ENCODE results near the gene OR4X2. TPM values are rescaled to one million over a fixed set of nuclear protein-coding genes. Genes with fewer than 3 reads are reported as not detected.
A peak's percentile ranks its signal among the peaks of the same experiment; 100 is the strongest.

The OR4X2 gene
- not detected in 2 replicates for total RNA-seq (2021)
- not detected for Bru-seq, nascent RNA
- percentile 21 among the genes with signal in this experiment for BruChase-seq, experiment 1, labeled RNA remaining after a 2-hour chase
- BruChase-seq, experiment 2, labeled RNA remaining after a 6-hour chase = percentile 22 among the genes with signal in this experiment
- long read RNA-seq = 0 reads

GRCh38 chr11:48244804-48245203, at the start of gene OR4X2:
Gene OR4X2, plus strand, starts transcription at chr11:48245104. Its CDS starts 0 bp downstream, at chr11:48245104.
- Histone ChIP-seq H3K36me3 (ENCODE audit: low read depth) (no peaks in the 10 kb centered on the region), H4K20me1 (ENCODE audit: insufficient read depth) (no peaks in the 10 kb centered on the region), H3K9me3 (ENCODE audit: insufficient read depth, low read depth) (no peaks in the 10 kb centered on the region), H3K4me2 (no peak within 1 kb of the TSS), H2AFZ (no peak within 1 kb of the TSS), H3K4me3 (no peak within 1 kb of the TSS), H3K27ac (no peak within 1 kb of the TSS), H3F3A (ENCODE audit: insufficient read depth, low read depth) (no peaks in the 10 kb centered on the region), H3K9me2 (ENCODE audit: insufficient read depth) (no peaks in the 10 kb centered on the region), H3K4me1 (replicated peaks; ENCODE audit: insufficient read depth) (no peaks in the 10 kb centered on the region), H3K27me3 (ENCODE audit: insufficient read depth, low read depth) (peaks cover 9% of the 10 kb centered on the region), H3K79me2 (ENCODE audit: low read depth) (no peaks in the 10 kb centered on the region)
- BruUV-seq (replicated peaks) = no TSS peak
- no peak for TF ChIP-seq CTCF (conservative IDR thresholded peaks at IDR 0.05)
- TF ChIP-seq EZH2 (IDR thresholded peaks at IDR 0.05; ENCODE audit: low read depth) = no peak
- POLR2A ChIA-PET (ENCODE audit: unreplicated experiment) = no interaction called here
- intact Hi-C loops (cut with micrococcal nuclease; ENCODE audit: unreplicated experiment) = no loop called here
- no peak for DNase-seq
- CTCF ChIA-PET = no interaction called here

GRCh38 chr11:48207881-48208280, 37.0 kb upstream of the OR4X2 start:
- Histone ChIP-seq H3F3A (ENCODE audit: insufficient read depth, low read depth) (no peaks in the 10 kb centered on the region), H3K27ac (no peak overlapping the region), H3K79me2 (ENCODE audit: low read depth) (no peaks in the 10 kb centered on the region), H3K4me1 (replicated peaks; ENCODE audit: insufficient read depth) (no peaks in the 10 kb centered on the region), H3K4me2 (no peak overlapping the region), H3K4me3 (no peak overlapping the region), H3K9me3 (ENCODE audit: insufficient read depth, low read depth) (no peaks in the 10 kb centered on the region), H4K20me1 (ENCODE audit: insufficient read depth) (no peaks in the 10 kb centered on the region), H3K27me3 (ENCODE audit: insufficient read depth, low read depth) (peaks cover 27% of the 10 kb centered on the region), H3K36me3 (ENCODE audit: low read depth) (no peaks in the 10 kb centered on the region), H3K9me2 (ENCODE audit: insufficient read depth) (no peaks in the 10 kb centered on the region), H2AFZ (no peak overlapping the region)
- intact Hi-C loops (cut with micrococcal nuclease; ENCODE audit: unreplicated experiment) = no loop called here
- DNase-seq = no peak
- no peak for TF ChIP-seq CTCF (conservative IDR thresholded peaks at IDR 0.05)
- no peak for TF ChIP-seq EZH2 (IDR thresholded peaks at IDR 0.05; ENCODE audit: low read depth)
- ChIA-PET CTCF (interaction anchor here (0.7 kb wide), 1 partner anchor 1013 kb away, joined by 3 read pairs; no protein-coding TSS in a partner anchor), POLR2A (ENCODE audit: unreplicated experiment) (no interaction called here)
- no TSS peak for BruUV-seq (replicated peaks)

- H3K4me3 ChIP-seq = no peak overlapping the region
- no peak overlapping the region for H3K27ac ChIP-seq
- peak in 1 of 2 experiments; percentile 3 for DNase-seq
- H3K36me3 ChIP-seq (ENCODE audit: low read depth) = no peaks in the 10 kb centered on the region
- no peaks in the 10 kb centered on the region for H3K9me2 ChIP-seq (ENCODE audit: insufficient read depth)
- no TSS peak for BruUV-seq (replicated peaks)
- H3K9me3 ChIP-seq (ENCODE audit: insufficient read depth, low read depth) = no peaks in the 10 kb centered on the region
- intact Hi-C loops (cut with micrococcal nuclease; ENCODE audit: unreplicated experiment) = no loop called here
- H3K79me2 ChIP-seq (ENCODE audit: low read depth) = no peaks in the 10 kb centered on the region
- no peak overlapping the region for H3K4me2 ChIP-seq
- ChIA-PET CTCF (no interaction called here), POLR2A (ENCODE audit: unreplicated experiment) (no interaction called here)
- TF ChIP-seq EZH2 (IDR thresholded peaks at IDR 0.05; ENCODE audit: low read depth) = no peak
- TF ChIP-seq CTCF (conservative IDR thresholded peaks at IDR 0.05) = peak; percentile 56
- no peaks in the 10 kb centered on the region for H4K20me1 ChIP-seq (ENCODE audit: insufficient read depth)
- peaks cover 41% of the 10 kb centered on the region for H3K27me3 ChIP-seq (ENCODE audit: insufficient read depth, low read depth)
- H3K4me1 ChIP-seq (replicated peaks; ENCODE audit: insufficient read depth) = no peaks in the 10 kb centered on the region
- no peaks in the 10 kb centered on the region for H3F3A ChIP-seq (ENCODE audit: insufficient read depth, low read depth)
- no peak overlapping the region for H2AFZ ChIP-seq
Observed at GRCh38 chr11:48210052-48210451, 34.9 kb upstream of the OR4X2 start.

Measured in PC-9 (cell line).